Measurements from ENCODE around the gene SUSD1.
"Not testable (repeated sequence)": the region's sequence is repeated elsewhere in the genome, so short reads cannot be mapped to it uniquely, and the experiment has no call there.

Gene SUSD1

DNA sequence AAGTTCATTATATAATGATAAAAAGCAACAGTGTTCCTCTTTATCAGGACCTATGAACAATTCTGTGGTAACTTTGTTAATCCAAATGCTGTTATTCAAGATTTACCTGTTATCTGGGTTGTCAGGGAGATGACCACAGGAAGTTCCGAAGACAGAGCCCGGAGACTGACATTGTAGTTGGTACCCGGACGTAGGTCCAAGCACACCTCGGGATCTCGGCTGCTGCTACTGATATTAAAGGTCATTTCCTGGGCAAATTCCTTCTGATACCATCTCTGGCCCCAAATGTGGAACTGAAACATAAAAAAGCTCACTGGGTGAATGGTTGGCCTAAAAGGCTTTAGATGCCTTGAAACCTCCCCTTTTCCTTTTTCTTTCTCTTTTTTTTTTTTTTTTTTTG is 96.7 kb downstream of the SUSD1 start:
- H3K4me3 ChIP-seq (ENCODE audit: low read length), result no peak overlapping the region
- DNase-seq (ENCODE audit: low read depth, low spot score), result no peak

DNA sequence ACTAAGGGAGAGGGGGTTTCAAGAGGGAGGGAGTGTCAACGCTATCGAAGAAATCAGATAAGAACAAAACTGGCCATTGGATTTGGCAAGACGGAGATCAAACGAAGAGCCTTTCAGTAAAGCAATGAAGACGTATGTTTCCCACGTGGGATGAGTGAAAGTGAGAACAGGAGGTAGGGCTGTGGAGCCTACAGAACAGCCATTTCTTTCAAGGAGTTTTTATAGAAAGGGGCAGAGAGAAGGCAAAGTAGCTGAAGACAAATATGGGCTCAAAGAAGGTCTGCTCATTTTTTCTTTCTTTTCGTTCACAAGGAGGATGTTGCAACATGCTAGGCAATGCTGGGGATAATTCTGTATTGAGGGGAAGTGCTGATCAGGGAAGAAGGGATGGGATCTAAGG is 98.3 kb downstream of the SUSD1 start:
- DNase-seq (ENCODE audit: low read depth, low spot score), result no peak
- H3K4me3 ChIP-seq (ENCODE audit: low read length), result no peak overlapping the region

DNA sequence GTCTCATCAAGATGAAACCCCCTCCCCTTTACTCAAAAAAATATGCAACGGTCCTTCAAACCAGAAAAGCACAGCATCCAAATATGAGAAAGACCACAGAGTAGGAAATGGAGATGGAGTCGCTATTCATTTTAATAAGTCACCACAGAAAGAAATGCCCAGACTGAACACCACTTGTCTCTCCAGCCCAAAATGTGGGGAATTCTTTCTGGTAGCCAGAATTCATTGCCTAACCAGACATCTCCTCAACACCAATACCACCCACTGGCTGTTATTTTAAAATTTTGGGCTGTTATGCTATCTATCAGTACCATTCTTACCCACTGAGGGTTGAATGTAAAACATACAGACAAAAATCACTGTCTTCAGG is 100.1 kb downstream of the SUSD1 start:
- H3K4me3 ChIP-seq (ENCODE audit: low read length), result no peak overlapping the region
- DNase-seq (ENCODE audit: low read depth, low spot score), result no peak

DNA sequence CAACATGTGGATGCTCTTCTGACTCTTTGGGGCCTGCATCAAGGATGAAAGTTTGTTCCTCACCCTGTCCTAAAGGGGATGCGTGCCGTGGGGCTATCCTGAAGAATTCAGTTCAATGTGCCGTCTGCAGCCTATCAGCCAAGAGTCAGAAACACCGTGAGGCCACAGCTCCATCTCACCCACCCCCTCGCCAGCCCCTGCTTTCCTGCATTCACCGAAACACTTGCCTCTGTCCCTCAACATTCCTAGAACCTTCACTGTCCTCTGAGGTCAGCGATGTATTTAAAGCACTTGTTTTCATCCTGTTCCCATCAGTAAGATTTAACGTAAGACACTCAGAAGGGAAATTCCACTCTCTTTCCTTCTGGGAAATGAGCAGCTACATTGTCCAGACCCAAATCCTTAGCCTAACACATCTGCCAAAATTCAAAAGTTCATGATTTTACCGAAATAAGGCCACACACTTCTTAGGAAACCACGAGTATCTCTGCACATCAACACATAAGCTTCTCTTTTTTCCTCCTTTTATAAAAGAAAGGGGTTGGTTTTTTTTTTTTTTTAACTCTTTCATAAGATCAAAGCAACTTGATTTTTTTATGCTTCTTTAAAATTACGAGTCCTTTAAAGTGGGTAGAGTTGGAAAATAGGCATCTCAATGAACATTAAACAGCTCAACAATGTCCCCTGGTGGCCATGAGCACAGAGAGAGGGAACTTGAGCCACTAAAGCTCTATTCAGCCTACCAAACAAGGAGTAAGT is 100.7 kb downstream of the SUSD1 start:
- DNase-seq (ENCODE audit: low read depth, low spot score), result peak; percentile 71
- no peak overlapping the region for H3K4me3 ChIP-seq (ENCODE audit: low read length)

DNA sequence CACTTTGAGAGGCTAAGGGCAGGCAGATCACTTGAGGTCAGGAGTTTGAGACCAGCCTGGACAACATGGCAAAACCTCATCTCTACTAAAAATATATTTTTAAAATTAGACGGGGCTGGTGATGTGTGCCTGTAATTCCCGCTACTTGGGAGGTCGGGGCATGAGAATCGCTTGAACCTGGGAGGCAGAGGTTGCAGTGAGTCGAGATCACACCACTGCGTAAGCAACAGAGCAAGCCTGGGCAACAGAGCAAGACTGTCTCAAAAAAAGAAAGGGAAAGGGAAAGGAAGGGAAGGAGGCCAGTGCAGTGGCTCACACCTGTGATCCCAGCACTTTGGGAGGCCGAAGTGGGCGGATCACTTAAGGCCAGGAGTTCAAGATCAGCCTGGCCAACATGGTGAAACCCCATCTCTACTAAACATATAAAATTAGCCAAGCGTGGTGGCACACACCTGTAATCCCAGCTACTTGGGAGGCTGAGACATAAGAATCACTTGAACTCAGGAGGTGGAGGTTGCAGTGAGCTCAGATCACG is 101.4 kb downstream of the SUSD1 start:
- not testable (repeated sequence) for H3K4me3 ChIP-seq (ENCODE audit: low read length); DNase-seq (ENCODE audit: low read depth, low spot score)

DNA sequence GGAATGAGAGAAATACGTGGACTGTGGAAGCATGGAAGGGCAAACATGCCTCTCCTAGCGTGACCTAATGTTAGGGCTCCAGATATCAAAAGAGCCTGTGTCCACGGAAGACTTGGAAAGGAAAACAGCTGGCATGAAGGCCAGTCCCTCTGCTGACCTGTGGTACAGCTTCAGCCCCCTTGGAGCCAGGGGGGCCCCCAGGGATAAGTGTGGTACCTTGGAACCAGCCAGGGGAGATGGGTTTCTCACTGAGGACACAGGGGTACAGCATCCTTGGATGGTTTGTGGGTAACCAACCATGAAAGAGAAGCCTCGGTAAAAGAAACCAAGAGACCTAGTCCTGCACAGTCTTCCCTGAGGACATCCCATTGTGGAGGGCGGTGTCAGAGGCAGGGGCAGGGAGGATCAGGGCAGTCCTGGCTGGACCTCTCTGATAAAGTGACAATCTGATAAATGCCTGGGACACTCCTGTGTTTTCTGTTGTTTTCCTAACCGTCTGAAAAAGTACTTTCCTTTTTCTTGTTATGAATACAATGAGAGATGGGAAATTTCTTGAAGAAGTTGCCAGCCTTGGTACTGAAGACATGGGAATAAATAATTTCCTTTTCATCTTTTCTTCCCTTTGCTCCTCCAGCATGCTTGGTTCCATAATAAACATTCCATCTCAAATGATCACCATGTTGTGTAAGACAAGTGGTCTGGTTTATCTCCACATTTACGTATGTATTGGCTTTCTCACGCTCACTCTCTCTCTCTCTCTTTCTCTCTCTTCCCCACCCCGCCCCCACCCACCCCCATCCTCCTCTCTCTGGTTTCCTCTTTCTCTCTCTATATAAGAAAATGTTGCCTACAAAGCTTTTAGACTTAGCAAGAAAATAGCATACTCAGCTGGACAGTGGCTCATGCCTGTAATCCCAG is 102.1 kb downstream of the SUSD1 start:
- no peak for DNase-seq (ENCODE audit: low read depth, low spot score)
- H3K4me3 ChIP-seq (ENCODE audit: low read length), result no peak overlapping the region

DNA sequence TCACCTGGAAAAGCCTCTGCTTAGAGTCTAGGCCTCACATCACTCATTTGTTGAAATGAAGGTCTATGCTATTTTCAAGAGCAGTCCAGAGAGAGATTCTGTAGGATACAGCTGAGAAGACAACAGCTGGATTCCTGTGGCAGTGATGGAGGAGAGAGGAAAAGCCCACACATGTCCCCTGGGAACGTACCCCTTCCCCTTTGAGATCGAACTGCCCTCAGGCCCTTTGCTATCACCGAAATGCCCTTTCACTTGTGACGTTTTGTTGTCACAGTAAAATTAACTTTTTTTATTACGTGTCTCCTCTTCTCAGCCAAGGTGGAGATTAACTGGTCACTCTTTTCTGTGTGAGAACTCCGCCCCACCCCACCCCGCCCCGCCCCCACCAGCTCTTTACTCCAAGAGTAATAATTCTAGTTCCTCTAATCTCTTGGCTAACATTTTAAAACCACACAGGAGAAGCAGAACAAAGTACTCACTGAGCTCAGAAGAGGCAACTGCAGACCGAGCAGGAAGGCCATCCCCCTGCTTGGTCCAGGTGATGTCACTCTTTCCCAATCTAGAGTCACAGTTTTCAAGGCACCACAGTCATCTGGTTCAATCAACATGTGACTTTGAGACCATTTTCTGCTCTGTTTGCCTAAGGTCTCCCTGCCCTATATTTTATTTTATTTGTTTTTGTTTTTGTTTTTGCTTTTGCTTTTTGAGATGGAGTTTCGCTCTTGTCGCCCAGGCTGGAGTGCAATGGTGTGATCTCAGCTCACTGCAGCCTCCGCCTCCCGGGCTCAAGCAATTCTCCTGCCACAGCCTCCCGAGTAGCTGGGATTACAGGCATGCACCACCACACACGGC is 105.6 kb downstream of the SUSD1 start:
- no peak for DNase-seq (ENCODE audit: low read depth, low spot score)
- H3K4me3 ChIP-seq (ENCODE audit: low read length), result no peak overlapping the region

DNA sequence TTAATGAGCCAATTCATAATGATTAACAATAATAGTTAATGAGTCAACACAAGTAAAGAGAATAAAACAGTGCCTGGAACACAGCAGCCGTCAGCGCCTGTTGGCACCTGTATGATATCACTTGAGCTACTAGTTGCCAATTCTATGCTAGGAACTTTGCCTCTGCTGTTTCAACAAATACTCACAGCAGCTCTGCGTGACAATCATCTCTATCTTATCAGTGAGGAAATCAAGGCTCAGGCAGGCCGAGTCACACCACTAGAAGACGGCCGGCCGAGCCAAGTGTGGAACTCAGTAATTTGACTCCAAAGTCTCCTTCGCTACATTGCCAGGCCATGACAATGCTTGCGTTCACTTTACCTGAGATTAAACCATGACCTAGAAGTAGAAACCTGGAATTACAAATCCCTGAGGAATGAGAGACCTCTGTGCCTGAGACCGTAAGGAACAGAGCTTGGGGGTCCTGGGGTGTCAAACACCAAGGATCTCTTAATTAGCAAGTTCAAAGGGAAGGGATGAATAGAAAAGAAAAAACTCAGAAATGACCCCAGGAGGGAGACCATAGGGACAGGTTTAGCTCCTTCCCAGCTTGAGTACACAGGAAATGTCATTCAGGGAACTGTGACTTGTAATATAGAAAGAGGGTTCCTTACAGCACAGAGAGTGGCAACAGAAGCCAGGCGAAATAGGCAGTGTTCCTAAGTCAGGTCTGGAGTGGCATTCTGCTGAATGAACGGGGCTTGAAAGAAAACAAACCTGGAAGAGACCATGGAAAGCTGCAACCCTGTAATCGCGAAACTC is 109.1 kb downstream of the SUSD1 start:
- no peak for DNase-seq (ENCODE audit: low read depth, low spot score)
- H3K4me3 ChIP-seq (ENCODE audit: low read length), result no peak overlapping the region

DNA sequence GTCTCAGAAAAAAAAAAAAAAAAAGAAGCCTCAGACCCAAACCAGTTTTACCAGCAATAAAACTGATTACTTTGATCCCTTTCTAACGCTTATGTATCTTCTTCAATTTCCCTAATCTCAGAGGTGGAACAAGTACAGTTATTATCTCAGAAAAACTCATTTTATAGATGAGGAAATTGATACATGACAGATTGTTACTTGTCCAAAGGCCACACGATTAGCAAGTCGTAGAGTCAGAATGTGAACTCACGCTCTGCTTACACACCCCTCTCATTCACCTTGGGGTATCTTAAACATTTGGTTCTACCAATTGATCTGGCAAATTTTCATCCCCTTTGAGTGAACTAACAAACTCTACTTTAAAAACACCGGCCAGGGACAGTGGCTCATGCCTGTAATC is 110.2 kb downstream of the SUSD1 start:
- DNase-seq (ENCODE audit: low read depth, low spot score), result no peak
- H3K4me3 ChIP-seq (ENCODE audit: low read length), result no peak overlapping the region

DNA sequence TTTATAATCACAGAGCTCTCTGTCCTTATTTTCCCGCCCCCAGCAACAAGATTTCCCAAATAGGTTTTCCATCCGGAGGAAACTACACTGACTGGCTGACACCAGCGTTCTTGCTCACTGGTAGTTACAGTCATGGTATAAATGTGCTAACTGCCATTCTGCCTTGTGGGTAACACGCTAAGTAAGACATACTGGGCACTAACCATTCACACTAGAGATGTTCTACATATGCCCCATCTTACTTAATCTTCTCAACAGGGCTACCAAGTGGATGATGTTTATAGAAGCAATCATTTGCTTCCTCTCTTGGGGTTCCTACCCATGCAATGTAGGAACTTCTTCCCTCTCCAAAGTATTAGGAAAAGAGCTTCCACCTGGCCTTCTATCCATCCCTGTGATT is 111.5 kb downstream of the SUSD1 start:
- H3K4me3 ChIP-seq (ENCODE audit: low read length), result no peak overlapping the region
- DNase-seq (ENCODE audit: low read depth, low spot score), result no peak

DNA sequence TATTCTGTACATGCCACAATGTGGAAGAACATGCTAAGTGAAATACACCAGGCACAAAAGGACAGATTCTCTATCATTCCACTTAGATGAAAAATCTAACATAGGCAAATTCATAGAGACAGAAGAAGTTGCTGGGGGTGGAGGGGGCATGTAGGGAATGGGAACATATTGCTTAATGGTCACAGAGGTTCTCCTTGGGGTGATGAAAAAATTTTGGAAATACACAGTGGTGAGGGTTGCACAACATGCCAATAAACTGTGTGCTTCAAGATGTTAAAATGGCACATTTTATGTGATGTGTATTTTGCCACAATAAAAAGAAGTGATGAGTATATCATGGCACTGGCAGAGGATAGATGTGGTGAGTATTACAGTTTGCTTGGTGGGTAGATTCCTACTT is 111.9 kb downstream of the SUSD1 start:
- H3K4me3 ChIP-seq (ENCODE audit: low read length), result no peak overlapping the region
- no peak for DNase-seq (ENCODE audit: low read depth, low spot score)

DNA sequence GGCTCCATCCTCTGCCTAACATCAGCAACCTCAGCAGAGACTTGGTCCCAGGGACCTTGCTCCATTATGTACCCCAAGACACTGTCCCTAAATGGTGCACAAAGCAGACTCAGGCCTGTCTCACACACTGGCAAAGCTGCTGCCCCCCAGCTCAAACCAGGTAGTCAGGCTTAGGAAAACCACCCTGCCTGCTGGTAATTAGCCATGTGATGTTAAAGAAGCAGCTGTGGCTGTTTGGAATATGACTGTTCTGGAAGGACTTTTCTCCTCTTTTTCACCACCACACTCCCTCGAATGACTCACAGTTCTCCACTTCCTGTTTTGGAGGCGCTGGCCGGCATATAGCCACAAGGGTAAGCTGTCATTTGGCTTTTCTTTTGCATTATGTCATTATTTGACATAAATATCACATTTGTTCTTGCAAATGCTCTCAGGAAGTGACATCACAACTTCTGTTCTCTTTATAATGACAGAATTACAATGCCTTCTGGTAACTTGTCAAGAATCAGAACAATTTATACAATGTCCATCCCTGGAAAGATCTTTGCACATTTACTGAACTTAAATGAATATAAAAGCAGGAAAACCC is 113.9 kb downstream of the SUSD1 start:
- H3K4me3 ChIP-seq (ENCODE audit: low read length), result no peak overlapping the region
- DNase-seq (ENCODE audit: low read depth, low spot score), result no peak

DNA sequence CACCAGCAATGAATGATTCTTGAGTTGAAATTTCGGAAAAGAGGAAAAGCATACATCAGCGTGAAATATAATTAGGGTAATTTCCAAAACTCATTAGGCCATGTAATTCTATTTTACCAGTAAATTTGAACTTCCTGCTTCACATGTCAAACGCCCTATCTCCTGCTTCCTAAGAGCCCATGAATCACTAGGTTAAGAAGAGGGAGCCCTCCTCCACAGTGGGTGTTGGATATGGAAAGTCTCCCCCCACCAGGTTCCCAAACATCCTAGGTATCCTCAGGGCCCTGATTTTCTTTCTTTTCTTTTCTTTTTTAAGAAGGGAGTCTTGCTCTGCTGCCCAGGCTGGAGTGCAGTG is 115.2 kb downstream of the SUSD1 start:
- DNase-seq (ENCODE audit: low read depth, low spot score), result no peak
- no peak overlapping the region for H3K4me3 ChIP-seq (ENCODE audit: low read length)

DNA sequence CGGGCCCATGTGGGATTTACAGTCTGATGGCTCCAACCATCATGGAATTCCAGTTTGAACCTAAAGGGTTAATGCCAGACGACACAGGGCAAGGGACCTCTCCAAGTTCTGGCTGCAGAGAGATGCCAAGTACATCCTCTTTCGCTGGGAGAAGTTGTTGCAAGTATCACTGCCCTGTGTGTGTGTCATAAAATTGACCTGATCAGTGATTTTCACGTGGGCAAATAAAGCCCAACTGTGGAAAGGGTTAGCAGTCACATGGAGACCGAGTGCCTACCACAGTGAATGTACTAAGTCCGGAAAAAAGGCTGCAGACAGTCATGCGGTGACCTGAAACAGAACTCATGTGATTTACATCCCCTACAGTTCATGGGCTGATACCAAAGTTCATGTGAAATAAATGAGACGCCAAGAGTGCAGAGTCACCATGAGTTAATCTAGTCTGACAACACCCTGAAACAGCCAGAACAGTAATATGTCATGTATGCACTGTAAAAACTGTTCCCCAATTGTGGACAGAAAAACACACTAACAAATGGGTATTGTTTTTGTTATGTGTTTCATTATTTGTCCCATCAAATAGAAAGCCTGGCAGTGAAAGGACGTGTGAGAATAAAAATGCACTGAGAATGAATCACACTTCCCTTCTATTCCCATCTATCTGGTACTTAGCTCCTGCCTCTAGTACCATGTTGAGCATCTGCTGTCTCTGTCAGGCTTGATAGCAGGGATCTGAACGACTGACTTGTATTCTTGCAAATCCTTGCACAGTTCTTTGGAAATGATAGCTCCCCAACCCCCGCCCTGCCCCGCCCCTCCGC is 115.7 kb downstream of the SUSD1 start:
- H3K4me3 ChIP-seq (ENCODE audit: low read length), result no peak overlapping the region
- DNase-seq (ENCODE audit: low read depth, low spot score), result no peak

DNA sequence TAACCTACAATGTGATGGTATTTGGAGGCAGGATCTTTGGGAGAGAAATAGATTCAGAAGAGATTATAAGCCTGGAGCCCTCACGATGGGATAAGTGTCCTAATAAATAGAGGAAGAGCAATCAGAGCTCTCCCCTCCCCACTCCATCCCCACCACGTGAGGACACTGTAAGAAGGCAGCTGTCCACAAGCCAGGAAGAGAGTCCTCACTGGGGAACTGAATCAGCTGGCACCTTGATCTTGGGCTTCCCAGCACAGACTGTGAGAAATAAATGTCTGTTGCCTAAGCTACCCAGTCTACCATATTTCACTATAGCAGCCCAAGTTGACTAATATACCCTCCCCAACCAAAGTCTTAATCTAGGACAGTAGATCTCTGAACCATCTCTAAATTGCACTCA is 118.1 kb downstream of the SUSD1 start:
- no peak overlapping the region for H3K4me3 ChIP-seq (ENCODE audit: low read length)
- DNase-seq (ENCODE audit: low read depth, low spot score), result no peak

DNA sequence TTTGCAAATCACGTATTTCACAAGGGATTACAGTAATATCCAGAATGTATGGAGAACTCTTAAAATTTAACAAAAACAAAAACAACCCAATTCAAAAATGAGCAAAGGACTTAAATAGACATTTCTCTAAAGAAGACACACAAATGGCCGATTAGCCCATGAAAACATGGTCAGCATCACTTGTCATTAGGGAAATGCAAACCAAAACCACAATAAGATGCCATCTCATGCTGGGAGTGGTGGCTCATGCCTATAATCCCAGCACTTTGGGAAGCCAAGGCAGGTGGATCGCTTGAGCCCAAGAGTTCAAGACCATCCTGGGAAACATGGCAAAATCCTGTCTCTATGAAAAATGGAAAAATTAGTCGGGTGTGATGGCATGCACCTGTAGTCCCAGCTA is 120.2 kb downstream of the SUSD1 start:
- no peak for DNase-seq (ENCODE audit: low read depth, low spot score)
- no peak overlapping the region for H3K4me3 ChIP-seq (ENCODE audit: low read length)

DNA sequence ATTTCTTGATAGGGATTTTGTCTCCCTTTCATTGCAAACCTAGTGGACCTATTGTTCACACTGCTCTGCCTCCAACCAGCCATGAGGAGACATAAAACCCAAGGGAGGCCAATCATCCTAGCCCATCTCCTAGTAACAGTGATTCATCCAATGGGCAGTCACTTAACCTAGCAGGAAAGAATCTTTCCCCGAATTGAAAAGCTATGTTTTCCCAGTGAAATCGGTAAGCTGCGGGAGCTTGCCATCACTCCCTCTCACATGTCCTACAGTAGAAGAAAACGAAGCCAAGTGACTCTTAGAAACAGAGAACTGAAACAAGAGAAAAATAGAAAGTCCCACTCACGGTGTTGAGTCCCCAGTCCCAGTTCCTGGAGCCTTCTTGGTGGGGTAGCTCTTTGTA is 123.3 kb downstream of the SUSD1 start:
- H3K4me3 ChIP-seq (ENCODE audit: low read length), result no peak overlapping the region
- no peak for DNase-seq (ENCODE audit: low read depth, low spot score)
